CD14-positive monocyte (primary cell): ENCODE data around the gene BIK. TPM values are rescaled to one million over a fixed set of nuclear protein-coding genes. Genes with fewer than 3 reads are reported as not detected.
"Not testable (repeated sequence)": the region's sequence is repeated elsewhere in the genome, so short reads cannot be mapped to it uniquely, and the experiment has no call there.

Source experiments
- DNase-seq, 3 donors: peaks; one replicate each; pipeline ENCODE4 v3.0.0-alpha.2; 2011 to 2022
- H2AFZ ChIP-seq: 2 replicates; pipeline ENCODE4 v1.6.0; 2012; ENCODE audit warnings: mild to moderate bottlenecking, low read depth, low read length, inconsistent platforms; ENCODE audit not compliant: insufficient read depth, poor library complexity, severe bottlenecking
- H3K27ac ChIP-seq, 2 donors: 1 replicate in 1 of 2; 2 replicates in 1 of 2; pipeline ENCODE4 v1.5.1; 2012 to 2013; ENCODE audit warnings: low read length in 2 of 2, control low read depth in 1 of 2, inconsistent platforms in 1 of 2, low read depth in 1 of 2, mild to moderate bottlenecking in 1 of 2
- H3K27me3 ChIP-seq, 2 donors: one replicate each; pipeline versions ENCODE4 v1.6.0 to v1.6.1; 2011 to 2013; ENCODE audit warnings: low read length in 2 of 2; ENCODE audit not compliant: control insufficient read depth in 2 of 2, insufficient read depth in 2 of 2
- H3K36me3 ChIP-seq, 2 donors: replicated peaks in 1 of 2; 1 replicate in 1 of 2; 2 replicates in 1 of 2; pipeline versions ENCODE4 v1.5.1 to v1.6.1; 2012 to 2013; ENCODE audit warnings: low read length in 2 of 2, control low read depth in 1 of 2, inconsistent platforms in 1 of 2, mild to moderate bottlenecking in 1 of 2; ENCODE audit not compliant: insufficient read depth in 2 of 2, control insufficient read depth in 1 of 2
- H3K4me1 ChIP-seq, 2 donors: 1 replicate in 1 of 2; 2 replicates in 1 of 2; pipeline versions ENCODE4 v1.5.1 to v1.6.1; 2012 to 2013; ENCODE audit warnings: low read length in 2 of 2, control low read depth in 1 of 2, inconsistent platforms in 1 of 2, mild to moderate bottlenecking in 1 of 2, moderate library complexity in 1 of 2; ENCODE audit not compliant: insufficient read depth in 2 of 2, control insufficient read depth in 1 of 2
- H3K4me2 ChIP-seq: replicated peaks from 2 replicates; pipeline ENCODE3; 2012; ENCODE audit warnings: low read length, moderate library complexity, mild to moderate bottlenecking; ENCODE audit not compliant: poor library complexity, severe bottlenecking; ENCODE audit errors: extremely low read depth
- H3K4me3 ChIP-seq, 3 experiments: fragments of 200-600 bp in 1 of 3; sonication (generic) in 1 of 3; replicated peaks in 1 of 3; 1 replicate in 2 of 3; 2 replicates in 1 of 3; pipeline ENCODE4 v1.5.1; 2011 to 2013; ENCODE audit warnings: low read length in 3 of 3, mild to moderate bottlenecking in 3 of 3, control low read depth in 2 of 3, low read depth in 2 of 3, inconsistent platforms in 1 of 3, moderate library complexity in 1 of 3
- H3K79me2 ChIP-seq: 2 replicates; pipeline ENCODE4 v1.6.0; 2012; ENCODE audit warnings: mild to moderate bottlenecking, control low read depth, inconsistent platforms, low read length, moderate library complexity; ENCODE audit not compliant: insufficient read depth
- H3K9ac ChIP-seq: 2 replicates; pipeline ENCODE4 v1.6.0; 2017; ENCODE audit warnings: low read length, mild to moderate bottlenecking; ENCODE audit not compliant: insufficient read depth, poor library complexity, severe bottlenecking
- H3K9me3 ChIP-seq, 2 donors: replicated peaks in 1 of 2; 1 replicate in 1 of 2; 2 replicates in 1 of 2; pipeline versions ENCODE4 v1.5.1 to v1.6.1; 2012 to 2013; ENCODE audit warnings: low read length in 2 of 2, control low read depth in 1 of 2; ENCODE audit not compliant: control insufficient read depth in 1 of 2, insufficient read depth in 1 of 2
- H4K20me1 ChIP-seq: 2 replicates; pipeline ENCODE4 v1.6.0; 2012; ENCODE audit warnings: mild to moderate bottlenecking, low read length, control low read depth, moderate library complexity; ENCODE audit not compliant: insufficient read depth
- H3K27ac Mint-ChIP-seq, 7 donors: one replicate each; pipeline ENCODE4 v1.8.0; 2020; ENCODE audit warnings: mild to moderate bottlenecking in 7 of 7, mixed read lengths in 7 of 7, moderate library complexity in 6 of 7, inconsistent platforms in 2 of 7
- H3K27me3 Mint-ChIP-seq, 3 donors: one replicate each; pipeline ENCODE4 v1.8.0; 2021 to 2022; ENCODE audit warnings: low read depth in 3 of 3, mild to moderate bottlenecking in 3 of 3, mixed read lengths in 3 of 3, moderate library complexity in 3 of 3, inconsistent platforms in 1 of 3
- H3K36me3 Mint-ChIP-seq, 2 donors: one replicate each; pipeline ENCODE4 v1.8.0; 2020; ENCODE audit warnings: mixed read lengths in 2 of 2, inconsistent platforms in 1 of 2, mild to moderate bottlenecking in 1 of 2
- H3K4me1 Mint-ChIP-seq: one replicate; pipeline ENCODE4 v1.8.0; 2020; ENCODE audit warnings: mild to moderate bottlenecking, mixed read lengths
- H3K4me3 Mint-ChIP-seq, 2 donors: one replicate each; pipeline ENCODE4 v1.8.0; 2020; ENCODE audit warnings: mild to moderate bottlenecking in 2 of 2, mixed read lengths in 2 of 2, moderate library complexity in 1 of 2
- H3K9me3 Mint-ChIP-seq, 7 donors: one replicate each; pipeline ENCODE4 v1.8.0; 2020 to 2022; ENCODE audit warnings: mixed read lengths in 7 of 7, mild to moderate bottlenecking in 6 of 7, moderate library complexity in 6 of 7, inconsistent platforms in 2 of 7
- WGBS: methylation state at CpG from one replicate; pipeline ENCODE4 v1.1.5; 2013; ENCODE audit warnings: missing lambda C conversion rate; ENCODE audit not compliant: insufficient coverage; 5-methylcytosine and 5-hydroxymethylcytosine counted together
- intact Hi-C, 2 donors: fragments of 100-400 bp; cut with micrococcal nuclease; formaldehyde crosslinking; loops; one replicate each; pipeline versions ENCODE4 v1.15.0 to v1.15.1; 2023
- polyA plus RNA-seq, 3 donors: library from polyadenylated mRNA; depleted of rRNA in 1 of 3; unstranded in 2 of 3; stranded (reverse) in 1 of 3; fragments of 300-500 nt in 2 of 3; fragments of >200 nt in 1 of 3; fragmentation: Illumina TruSeq in 2 of 3; gene quantifications; 1 replicate in 2 of 3; 2 replicates in 1 of 3; pipeline ENCODE4 v1.2.3, GENCODE V29; 2012 to 2021
- TF ChIP-seq, protein P1 (sequence below): fragments of 200-600 bp; IDR thresholded peaks from one replicate; pipeline ENCODE4 v1.8.0; 2022; ENCODE audit warnings: antibody characterized with exemption, mild to moderate bottlenecking

Gene BIK
- polyA plus RNA-seq, 3 donors = 0.96 to 3.1 (median 3.1) TPM

DNA sequence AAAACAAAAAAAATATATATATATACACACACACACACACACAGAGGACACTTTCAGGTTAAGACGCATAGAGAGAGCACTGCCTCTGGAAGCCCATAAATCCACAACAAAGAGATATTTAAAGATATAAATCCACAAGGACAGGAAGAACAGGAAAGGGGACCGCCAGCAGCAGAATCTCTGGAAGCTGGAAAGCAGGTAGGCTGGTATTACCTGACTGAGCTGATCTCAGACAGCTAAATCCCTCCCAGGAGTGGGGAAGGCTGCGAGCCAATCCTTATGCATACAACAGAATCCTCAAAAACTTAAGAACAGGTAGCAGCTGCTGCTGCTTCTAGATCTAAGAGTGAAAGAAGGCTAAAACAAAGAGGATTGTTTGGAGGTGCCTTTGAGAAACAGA is 34.4 kb downstream of the BIK start:
- no peak for DNase-seq
- Mint-ChIP-seq H3K4me3 (no peak overlapping the region), H3K27ac (peak overlapping the region; percentile 95 to 99 (median 98)), H3K4me1 (peaks cover 64% of the 10 kb centered on the region), H3K9me3 (peaks cover 0 to 2% (median 0%) of the 10 kb centered on the region in 7 donors), H3K27me3 (no peaks in the 10 kb centered on the region), H3K36me3 (peaks cover 11 to 14% of the 10 kb centered on the region in 2 donors)
- intact Hi-C loops = no loop called here
- H3K4me2 ChIP-seq = no peak overlapping the region
- no peaks in the 10 kb centered on the region for H4K20me1 ChIP-seq
- no peak overlapping the region for H2AFZ ChIP-seq
- H3K27ac ChIP-seq = peak overlapping the region; percentile 80 to 93
- peaks cover 16% of the 10 kb centered on the region for H3K79me2 ChIP-seq
- TF ChIP-seq, protein P1, sequence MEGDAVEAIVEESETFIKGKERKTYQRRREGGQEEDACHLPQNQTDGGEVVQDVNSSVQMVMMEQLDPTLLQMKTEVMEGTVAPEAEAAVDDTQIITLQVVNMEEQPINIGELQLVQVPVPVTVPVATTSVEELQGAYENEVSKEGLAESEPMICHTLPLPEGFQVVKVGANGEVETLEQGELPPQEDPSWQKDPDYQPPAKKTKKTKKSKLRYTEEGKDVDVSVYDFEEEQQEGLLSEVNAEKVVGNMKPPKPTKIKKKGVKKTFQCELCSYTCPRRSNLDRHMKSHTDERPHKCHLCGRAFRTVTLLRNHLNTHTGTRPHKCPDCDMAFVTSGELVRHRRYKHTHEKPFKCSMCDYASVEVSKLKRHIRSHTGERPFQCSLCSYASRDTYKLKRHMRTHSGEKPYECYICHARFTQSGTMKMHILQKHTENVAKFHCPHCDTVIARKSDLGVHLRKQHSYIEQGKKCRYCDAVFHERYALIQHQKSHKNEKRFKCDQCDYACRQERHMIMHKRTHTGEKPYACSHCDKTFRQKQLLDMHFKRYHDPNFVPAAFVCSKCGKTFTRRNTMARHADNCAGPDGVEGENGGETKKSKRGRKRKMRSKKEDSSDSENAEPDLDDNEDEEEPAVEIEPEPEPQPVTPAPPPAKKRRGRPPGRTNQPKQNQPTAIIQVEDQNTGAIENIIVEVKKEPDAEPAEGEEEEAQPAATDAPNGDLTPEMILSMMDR = no peak
- no peaks in the 10 kb centered on the region for H3K27me3 ChIP-seq
- H3K9ac ChIP-seq = no peak overlapping the region
- peaks cover 3 to 10% of the 10 kb centered on the region in 2 donors for H3K36me3 ChIP-seq
- H3K4me1 ChIP-seq = peaks cover 53 to 68% of the 10 kb centered on the region in 2 donors
- no peaks in the 10 kb centered on the region for H3K9me3 ChIP-seq
- 100% methylated on average over 1 of the region's 3 CpGs for WGBS
- no peak overlapping the region for H3K4me3 ChIP-seq

DNA sequence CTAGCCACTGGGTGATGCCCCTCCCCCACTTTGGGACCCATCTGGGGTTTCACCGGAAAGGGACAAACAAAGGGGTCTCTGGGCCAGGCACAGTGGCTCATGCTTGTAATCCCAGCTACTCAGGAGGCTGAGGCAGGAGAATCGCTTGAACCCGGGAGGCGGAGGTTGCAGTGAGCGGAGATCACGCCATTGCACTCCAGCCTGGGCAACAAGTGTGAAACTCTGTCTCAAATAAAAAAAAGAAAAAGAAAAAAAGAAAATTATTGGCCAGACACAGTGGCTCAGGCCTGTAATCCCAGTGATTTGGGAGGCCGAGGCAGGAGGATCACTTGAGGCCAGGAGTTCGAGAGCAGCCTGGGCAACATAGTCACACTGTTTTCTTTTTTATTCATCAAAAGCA is 34.8 kb downstream of the BIK start:
- DNase-seq, H4K20me1 ChIP-seq, H3K27me3 ChIP-seq, H3K36me3 ChIP-seq, H3K9ac ChIP-seq, H2AFZ ChIP-seq, H3K4me2 ChIP-seq, H3K4me3 Mint-ChIP-seq, intact Hi-C loops, H3K36me3 Mint-ChIP-seq, H3K9me3 ChIP-seq, H3K9me3 Mint-ChIP-seq, H3K4me3 ChIP-seq, H3K27me3 Mint-ChIP-seq: not testable (repeated sequence)
- peaks cover 54 to 71% of the 10 kb centered on the region in 2 donors for H3K4me1 ChIP-seq
- H3K27ac ChIP-seq = peak overlapping the region; percentile 80 to 93
- Mint-ChIP-seq H3K27ac (peak overlapping the region; percentile 95 to 99 (median 98)), H3K4me1 (peaks cover 65% of the 10 kb centered on the region)
- peaks cover 20% of the 10 kb centered on the region for H3K79me2 ChIP-seq
- WGBS = 100% methylated on average over 5 of the region's 8 CpGs

DNA sequence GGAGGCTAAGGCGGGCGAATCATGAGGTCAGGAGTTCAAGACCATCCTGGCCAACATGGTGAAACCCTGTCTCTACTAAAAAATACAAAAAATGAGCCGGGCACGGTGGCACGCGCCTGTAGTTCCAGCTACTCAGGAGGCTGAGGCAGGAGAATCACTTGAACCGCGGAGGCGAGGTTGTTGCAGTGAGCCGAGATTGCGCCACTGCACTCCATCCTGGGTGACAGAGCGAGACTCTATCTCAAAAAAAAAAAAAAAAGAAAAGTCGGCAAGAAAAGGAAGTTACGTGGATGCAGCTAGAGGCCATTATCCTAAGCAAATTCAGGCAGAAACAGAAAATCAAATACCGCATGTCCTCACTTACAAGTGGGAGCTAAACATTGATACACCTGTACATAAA is 35.8 kb downstream of the BIK start:
- H3K27me3 Mint-ChIP-seq, H3K9me3 Mint-ChIP-seq, H3K36me3 ChIP-seq, H3K36me3 Mint-ChIP-seq, H3K27me3 ChIP-seq, H2AFZ ChIP-seq, H3K9me3 ChIP-seq, H4K20me1 ChIP-seq, intact Hi-C loops: not testable (repeated sequence)
- Histone ChIP-seq H3K9ac (peak overlapping the region; percentile 65), H3K79me2 (peaks cover 26% of the 10 kb centered on the region), H3K27ac (peak overlapping the region; percentile 80 to 93), H3K4me3 (peak overlapping the region in 1 of 3 experiments; percentile 65), H3K4me2 (peak overlapping the region; percentile 45), H3K4me1 (peaks cover 62 to 80% of the 10 kb centered on the region in 2 donors)
- DNase-seq = peak; percentile 73 to 85 (median 76)
- Mint-ChIP-seq H3K4me3 (peak overlapping the region; percentile 50 to 67), H3K27ac (peak overlapping the region; percentile 95 to 99 (median 98)), H3K4me1 (peaks cover 70% of the 10 kb centered on the region)
- WGBS = 13% methylated on average over 10 of the region's 15 CpGs
